IPS-20b (cell line): ENCODE results near the gene THRB.

ENCODE experiments used
- H3K27ac ChIP-seq: one replicate; pipeline ENCODE4 v1.5.1; 2013; ENCODE audit warnings: low read length
- H3K27me3 ChIP-seq: 2 replicates; pipeline ENCODE4 v1.6.1; 2013; ENCODE audit warnings: mild to moderate bottlenecking, low read length, inconsistent platforms; ENCODE audit not compliant: insufficient read depth
- H3K36me3 ChIP-seq: 2 replicates; pipeline ENCODE4 v1.6.1; 2013; ENCODE audit warnings: low read depth, mild to moderate bottlenecking, inconsistent platforms, low read length, moderate library complexity; ENCODE audit not compliant: insufficient read depth
- H3K4me1 ChIP-seq: 2 replicates; pipeline ENCODE4 v1.6.1; 2013; ENCODE audit warnings: mild to moderate bottlenecking, control low read depth, inconsistent platforms, low read length, moderate library complexity; ENCODE audit not compliant: insufficient read depth
- H3K4me3 ChIP-seq: 2 replicates; pipeline ENCODE4 v1.5.1; 2013; ENCODE audit warnings: mild to moderate bottlenecking, low read length, inconsistent platforms
- H3K9ac ChIP-seq: 2 replicates; pipeline ENCODE4 v1.6.1; 2013; ENCODE audit warnings: low read depth, mild to moderate bottlenecking, inconsistent platforms, low read length, moderate library complexity
- H3K9me3 ChIP-seq: 2 replicates; pipeline ENCODE4 v1.6.1; 2013; ENCODE audit warnings: mild to moderate bottlenecking, low read depth, low read length, inconsistent platforms; ENCODE audit not compliant: insufficient read depth

THRB gene

DNA sequence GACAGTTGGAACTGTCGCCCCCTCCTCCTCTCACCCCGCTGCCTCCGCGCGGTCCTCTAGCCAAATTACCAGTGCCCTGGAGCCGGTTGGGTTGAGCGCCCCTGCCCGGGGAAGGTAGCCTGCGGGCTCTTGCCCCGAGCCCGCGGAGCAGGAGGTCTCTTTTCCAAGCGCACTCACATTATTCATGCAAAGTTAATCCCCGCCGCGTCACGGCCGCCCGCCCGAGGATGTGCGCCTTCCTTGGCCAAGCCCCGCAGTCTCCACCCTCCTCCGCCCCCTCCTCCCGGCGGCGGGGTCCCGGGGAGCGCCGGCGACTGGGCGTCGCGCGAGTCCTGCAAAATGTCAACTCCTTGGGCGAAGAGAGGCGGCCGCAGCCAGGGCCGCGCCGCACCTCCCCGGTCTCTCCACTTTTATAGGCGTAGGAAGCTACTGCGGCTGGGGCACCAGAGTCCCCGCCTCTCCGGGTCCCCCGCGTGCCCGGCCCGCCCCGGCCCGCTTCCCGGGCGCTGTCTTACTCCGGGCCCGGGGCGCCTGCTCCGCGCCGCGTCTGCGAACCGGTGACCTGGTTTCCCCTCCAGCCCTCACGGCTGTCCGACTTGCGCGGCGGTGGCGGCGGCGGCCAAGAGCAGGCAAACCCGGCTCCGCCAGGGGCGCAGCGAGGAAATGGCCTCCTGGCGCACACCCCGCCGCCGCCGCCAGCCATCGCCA is at the start of gene THRB:
TSS of gene THRB (minus strand) at position 233 of the 708 bp plus-strand sequence.
- H3K27me3 ChIP-seq, result peaks cover 62% of the 10 kb centered on the region
- peak within 1 kb of the TSS; percentile 85 for H3K4me3 ChIP-seq
- H3K4me1 ChIP-seq, result peaks cover 46% of the 10 kb centered on the region
- no peaks in the 10 kb centered on the region for H3K36me3 ChIP-seq
- H3K9ac ChIP-seq, result peak within 1 kb of the TSS; percentile 35; the same call in 1 of the 2 replicates
- no peaks in the 10 kb centered on the region for H3K9me3 ChIP-seq
- H3K27ac ChIP-seq, result no peak within 1 kb of the TSS

- H3K27ac ChIP-seq, result no peak overlapping the region
- no peaks in the 10 kb centered on the region for H3K4me1 ChIP-seq
- H3K9me3 ChIP-seq, result no peaks in the 10 kb centered on the region
- no peaks in the 10 kb centered on the region for H3K27me3 ChIP-seq
- H3K9ac ChIP-seq, result no peak overlapping the region
- H3K36me3 ChIP-seq, result no peaks in the 10 kb centered on the region
- no peak overlapping the region for H3K4me3 ChIP-seq
These were observed 47.3 kb upstream of the THRB start for GRCh38 chr3:24541935-24542334.

- no peaks in the 10 kb centered on the region for H3K27me3 ChIP-seq
- H3K9ac ChIP-seq, result no peak overlapping the region
- no peak overlapping the region for H3K4me3 ChIP-seq
- no peak overlapping the region for H3K27ac ChIP-seq
- H3K36me3 ChIP-seq, result no peaks in the 10 kb centered on the region
- no peaks in the 10 kb centered on the region for H3K4me1 ChIP-seq
- no peaks in the 10 kb centered on the region for H3K9me3 ChIP-seq
These were observed 46.2 kb upstream of the THRB start for GRCh38 chr3:24540821-24541220.

DNA sequence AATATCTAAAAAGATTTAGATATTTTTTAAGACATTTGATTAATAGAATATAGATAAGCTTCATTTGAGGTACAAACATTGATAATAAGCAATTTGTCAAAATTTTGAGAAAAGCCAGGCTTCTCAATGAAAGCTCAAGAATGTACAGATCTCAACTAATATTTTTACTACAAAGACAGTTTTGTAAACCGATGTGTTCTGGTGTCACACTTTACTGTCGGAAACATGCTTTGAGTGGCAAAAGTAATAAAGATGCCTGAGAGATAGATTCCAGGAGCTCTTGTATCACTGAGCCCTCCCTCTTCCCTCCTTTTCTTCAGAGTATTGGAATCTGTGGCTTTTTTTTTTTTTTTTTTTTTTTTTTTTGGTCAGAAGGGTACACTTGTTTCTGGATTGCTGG is 45.0 kb upstream of the THRB start:
- H3K4me3 ChIP-seq, result no peak overlapping the region
- H3K36me3 ChIP-seq, result no peaks in the 10 kb centered on the region
- H3K4me1 ChIP-seq, result no peaks in the 10 kb centered on the region
- no peaks in the 10 kb centered on the region for H3K9me3 ChIP-seq
- no peaks in the 10 kb centered on the region for H3K27me3 ChIP-seq
- H3K27ac ChIP-seq, result no peak overlapping the region
- H3K9ac ChIP-seq, result no peak overlapping the region

GRCh38 chr3:24538891-24539290 is 44.2 kb upstream of the THRB start:
- Histone ChIP-seq H3K9me3 (no peaks in the 10 kb centered on the region), H3K36me3 (no peaks in the 10 kb centered on the region), H3K4me3 (no peak overlapping the region), H3K27ac (no peak overlapping the region), H3K27me3 (no peaks in the 10 kb centered on the region), H3K9ac (no peak overlapping the region), H3K4me1 (no peaks in the 10 kb centered on the region)

GRCh38 chr3:24533561-24534193 is 39.0 kb upstream of the THRB start:
- Histone ChIP-seq H3K27me3 (no peaks in the 10 kb centered on the region), H3K36me3 (no peaks in the 10 kb centered on the region), H3K9ac (no peak overlapping the region), H3K27ac (no peak overlapping the region), H3K9me3 (no peaks in the 10 kb centered on the region), H3K4me1 (no peaks in the 10 kb centered on the region), H3K4me3 (no peak overlapping the region)

DNA sequence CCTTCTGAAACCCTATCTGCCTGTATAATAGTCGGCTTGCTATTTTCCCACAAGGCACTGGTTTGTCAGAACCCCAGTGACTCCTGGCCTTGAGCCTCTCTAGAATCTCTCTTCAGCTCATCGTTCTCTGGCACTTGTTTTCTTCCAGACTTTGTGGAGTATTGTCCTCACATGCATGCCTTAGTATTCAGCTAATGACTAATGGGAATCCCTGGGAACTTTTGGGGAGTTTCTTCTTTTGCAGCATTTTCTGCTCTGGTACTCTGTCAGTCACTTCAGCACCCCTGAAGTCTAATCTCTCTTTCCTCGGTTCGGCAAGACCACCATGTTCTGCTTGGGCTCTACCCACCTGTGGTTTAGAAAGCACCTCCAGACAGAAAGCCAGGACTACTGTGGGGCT is 35.8 kb upstream of the THRB start:
- no peaks in the 10 kb centered on the region for H3K4me1 ChIP-seq
- no peak overlapping the region for H3K27ac ChIP-seq
- no peak overlapping the region for H3K4me3 ChIP-seq
- no peaks in the 10 kb centered on the region for H3K27me3 ChIP-seq
- H3K9me3 ChIP-seq, result no peaks in the 10 kb centered on the region
- no peak overlapping the region for H3K9ac ChIP-seq
- no peaks in the 10 kb centered on the region for H3K36me3 ChIP-seq

DNA sequence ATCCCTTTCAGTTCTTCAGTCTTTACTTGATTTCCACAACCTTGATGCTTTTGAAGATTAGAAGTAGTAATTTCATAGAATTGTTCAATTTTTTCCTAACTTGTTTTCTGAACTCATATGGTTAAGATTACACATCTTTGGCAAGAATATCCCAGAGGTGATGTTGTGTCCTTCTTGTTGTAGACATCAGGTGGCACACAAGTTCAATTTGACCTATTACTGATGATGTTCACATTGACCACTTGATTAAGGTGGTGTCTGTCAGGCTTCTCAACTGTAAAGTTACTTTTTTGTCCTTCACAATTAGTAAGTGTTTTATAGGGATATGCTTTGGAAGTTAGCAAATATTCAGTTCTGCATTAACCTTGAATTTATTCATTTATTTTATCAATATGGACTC is 34.6 kb upstream of the THRB start:
- Histone ChIP-seq H3K9ac (no peak overlapping the region), H3K4me1 (no peaks in the 10 kb centered on the region), H3K27ac (no peak overlapping the region), H3K27me3 (peaks cover 11% of the 10 kb centered on the region), H3K36me3 (no peaks in the 10 kb centered on the region), H3K9me3 (no peaks in the 10 kb centered on the region), H3K4me3 (no peak overlapping the region)

GRCh38 chr3:24526640-24527212 is 32.1 kb upstream of the THRB start:
- H3K9ac ChIP-seq, result no peak overlapping the region
- H3K27me3 ChIP-seq, result peaks cover 36% of the 10 kb centered on the region

GRCh38 chr3:24525557-24525956 is 30.9 kb upstream of the THRB start:
- Histone ChIP-seq H3K9me3 (no peaks in the 10 kb centered on the region), H3K27me3 (peaks cover 48% of the 10 kb centered on the region), H3K9ac (no peak overlapping the region), H3K4me3 (no peak overlapping the region), H3K27ac (no peak overlapping the region), H3K36me3 (no peaks in the 10 kb centered on the region), H3K4me1 (0 out of 2 replicates have a peak, but pooled peaks cover 3% of the 10 kb centered on the region)

More at GRCh38 chr3:24526640-24527212, 32.1 kb upstream of the THRB start:
- H3K4me1 ChIP-seq, result 0 out of 2 replicates have a peak, but pooled peaks cover 3% of the 10 kb centered on the region
- no peaks in the 10 kb centered on the region for H3K36me3 ChIP-seq
- no peak overlapping the region for H3K4me3 ChIP-seq
- no peaks in the 10 kb centered on the region for H3K9me3 ChIP-seq
- H3K27ac ChIP-seq, result no peak overlapping the region

DNA sequence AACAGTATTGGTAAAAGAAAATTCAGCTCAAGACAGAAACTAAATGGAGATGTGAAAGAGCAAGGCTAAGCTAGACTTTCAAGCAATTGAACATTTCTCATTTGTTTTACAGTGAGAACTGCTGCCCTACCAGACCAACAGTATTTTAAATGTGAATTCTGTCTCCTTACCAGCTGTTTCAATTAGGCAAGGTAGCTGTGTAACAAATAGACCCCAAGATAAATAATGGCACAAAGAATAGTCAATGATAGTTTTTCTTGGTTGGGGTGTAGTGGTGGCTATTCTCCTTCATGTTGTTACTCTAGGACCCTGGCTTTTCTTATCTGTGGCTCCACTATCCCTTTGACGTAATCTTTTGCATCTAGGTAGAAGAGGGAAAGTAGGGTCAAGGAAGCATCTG is 30.4 kb upstream of the THRB start:
- no peak overlapping the region for H3K9ac ChIP-seq
- peaks cover 53% of the 10 kb centered on the region for H3K27me3 ChIP-seq
- no peak overlapping the region for H3K27ac ChIP-seq
- no peaks in the 10 kb centered on the region for H3K9me3 ChIP-seq
- H3K36me3 ChIP-seq, result no peaks in the 10 kb centered on the region
- H3K4me1 ChIP-seq, result 0 out of 2 replicates have a peak, but pooled peaks cover 3% of the 10 kb centered on the region
- H3K4me3 ChIP-seq, result no peak overlapping the region
